ENCODE measurements around the gene OTOP2. TPM values are rescaled to one million over a fixed set of nuclear protein-coding genes. Genes with fewer than 3 reads are reported as not detected.

OTOP2 gene, protein sequence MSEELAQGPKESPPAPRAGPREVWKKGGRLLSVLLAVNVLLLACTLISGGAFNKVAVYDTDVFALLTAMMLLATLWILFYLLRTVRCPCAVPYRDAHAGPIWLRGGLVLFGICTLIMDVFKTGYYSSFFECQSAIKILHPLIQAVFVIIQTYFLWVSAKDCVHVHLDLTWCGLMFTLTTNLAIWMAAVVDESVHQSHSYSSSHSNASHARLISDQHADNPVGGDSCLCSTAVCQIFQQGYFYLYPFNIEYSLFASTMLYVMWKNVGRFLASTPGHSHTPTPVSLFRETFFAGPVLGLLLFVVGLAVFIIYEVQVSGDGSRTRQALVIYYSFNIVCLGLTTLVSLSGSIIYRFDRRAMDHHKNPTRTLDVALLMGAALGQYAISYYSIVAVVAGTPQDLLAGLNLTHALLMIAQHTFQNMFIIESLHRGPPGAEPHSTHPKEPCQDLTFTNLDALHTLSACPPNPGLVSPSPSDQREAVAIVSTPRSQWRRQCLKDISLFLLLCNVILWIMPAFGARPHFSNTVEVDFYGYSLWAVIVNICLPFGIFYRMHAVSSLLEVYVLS
- polyA plus RNA-seq, result under 1 TPM in 1 of 3 donors, not detected in 2; 0.06 TPM

DNA sequence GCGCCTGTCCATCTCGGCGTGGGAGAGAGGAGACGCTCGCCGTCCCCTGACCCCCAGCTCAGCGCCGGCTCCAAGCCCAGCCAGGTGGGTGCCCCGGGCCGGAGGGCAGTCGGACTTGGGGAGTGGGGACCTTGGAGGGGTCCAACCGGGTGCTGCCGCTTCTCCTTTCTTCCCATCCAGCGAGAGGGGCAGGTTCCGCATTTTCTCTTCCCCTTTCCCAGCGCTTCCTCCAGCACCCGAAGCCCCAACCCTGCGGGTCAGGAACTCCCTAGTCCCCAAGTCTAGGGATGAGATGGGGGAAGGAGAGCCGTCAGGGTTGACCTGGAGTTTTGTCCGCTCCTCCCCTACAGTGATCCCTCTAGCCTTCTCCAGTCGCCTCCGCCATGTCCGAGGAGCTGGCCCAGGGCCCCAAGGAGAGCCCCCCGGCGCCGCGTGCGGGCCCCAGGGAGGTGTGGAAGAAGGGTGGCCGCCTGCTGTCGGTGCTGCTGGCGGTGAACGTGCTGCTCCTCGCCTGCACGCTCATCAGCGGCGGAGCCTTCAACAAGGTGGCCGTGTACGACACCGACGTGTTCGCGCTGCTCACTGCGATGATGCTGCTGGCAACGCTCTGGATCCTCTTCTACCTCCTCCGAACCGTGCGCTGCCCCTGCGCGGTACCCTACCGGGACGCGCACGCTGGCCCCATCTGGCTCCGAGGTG is at the start of gene OTOP2:
OTOP2 (plus strand) TSS at position 24 of the 699 bp plus-strand sequence; CDS start at position 384, 360 bp downstream.
- 1 to 5% (median 4%) methylated on average over 51 to 54 of the region's 54 CpGs for WGBS, 3 donors

DNA sequence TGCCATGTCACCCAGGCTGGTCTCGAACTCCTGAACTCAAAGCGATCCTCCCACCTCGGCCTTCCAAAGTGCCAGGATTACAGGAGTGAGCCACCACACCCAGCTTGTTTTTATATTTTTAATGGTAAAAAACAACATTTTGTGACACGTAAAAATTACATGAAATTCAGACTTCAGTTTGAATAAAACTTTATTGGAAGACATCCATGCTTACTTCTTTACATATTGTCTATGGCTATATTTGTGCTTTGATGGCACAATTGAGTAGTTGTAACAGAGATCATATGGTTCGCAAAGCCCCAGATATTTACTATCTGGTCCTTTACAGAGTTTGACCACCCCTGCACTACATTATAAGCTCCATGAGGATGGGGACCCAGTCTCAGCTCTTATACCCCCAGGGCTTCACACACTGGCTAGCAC is 49.4 kb upstream of the OTOP2 start:
- 95 to 100% (median 98%) methylated on average over 5 of the region's 5 CpGs for WGBS, 3 donors
- H3K27ac ChIP-seq (ENCODE audit: low read depth, low read length), result no peak overlapping the region

More for the DNA sequence above, at the start of gene OTOP2:
- no peak within 1 kb of the TSS for H3K27ac ChIP-seq (ENCODE audit: low read depth, low read length)

DNA sequence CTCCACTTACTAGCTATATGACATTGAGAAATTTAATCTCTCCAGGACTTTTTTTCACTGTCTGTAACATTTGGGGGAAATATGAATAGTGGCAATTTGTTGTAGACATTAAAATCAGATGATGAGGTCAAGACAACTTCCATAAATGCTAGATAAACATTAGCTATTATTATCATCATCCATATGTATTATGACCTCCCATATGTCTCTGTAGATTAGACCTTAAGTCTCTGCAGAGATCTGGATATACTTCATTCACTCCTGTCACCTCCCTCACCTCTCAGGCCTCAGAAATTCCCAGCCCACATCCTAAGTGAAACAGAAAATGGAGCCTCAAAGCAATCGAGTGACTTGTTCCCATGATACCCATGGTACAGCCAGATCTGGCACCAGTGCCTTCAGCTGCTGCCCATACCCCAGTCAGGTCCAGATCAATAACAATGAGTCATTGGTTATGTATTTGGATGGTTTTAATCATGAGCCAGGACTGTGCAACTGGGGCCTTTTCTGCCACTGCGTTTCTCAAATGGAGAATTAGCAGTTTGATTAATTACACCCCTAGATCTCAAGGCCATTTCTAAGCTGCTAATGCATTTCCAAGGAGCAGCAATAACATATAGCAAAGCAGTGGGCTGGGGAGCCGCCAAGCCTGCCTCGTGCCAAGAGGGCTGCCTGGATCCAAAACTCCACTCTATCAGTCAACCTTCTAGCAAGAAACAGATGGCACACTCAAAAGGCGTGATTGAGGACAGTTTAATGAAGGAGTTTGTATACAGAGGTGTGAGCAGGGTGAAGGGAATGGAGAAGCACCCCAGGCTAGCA is 48.7 kb upstream of the OTOP2 start:
- WGBS, 3 donors, result 33 to 69% (median 60%) methylated on average over 5 of the region's 5 CpGs
- no peak overlapping the region for H3K27ac ChIP-seq (ENCODE audit: low read depth, low read length)

DNA sequence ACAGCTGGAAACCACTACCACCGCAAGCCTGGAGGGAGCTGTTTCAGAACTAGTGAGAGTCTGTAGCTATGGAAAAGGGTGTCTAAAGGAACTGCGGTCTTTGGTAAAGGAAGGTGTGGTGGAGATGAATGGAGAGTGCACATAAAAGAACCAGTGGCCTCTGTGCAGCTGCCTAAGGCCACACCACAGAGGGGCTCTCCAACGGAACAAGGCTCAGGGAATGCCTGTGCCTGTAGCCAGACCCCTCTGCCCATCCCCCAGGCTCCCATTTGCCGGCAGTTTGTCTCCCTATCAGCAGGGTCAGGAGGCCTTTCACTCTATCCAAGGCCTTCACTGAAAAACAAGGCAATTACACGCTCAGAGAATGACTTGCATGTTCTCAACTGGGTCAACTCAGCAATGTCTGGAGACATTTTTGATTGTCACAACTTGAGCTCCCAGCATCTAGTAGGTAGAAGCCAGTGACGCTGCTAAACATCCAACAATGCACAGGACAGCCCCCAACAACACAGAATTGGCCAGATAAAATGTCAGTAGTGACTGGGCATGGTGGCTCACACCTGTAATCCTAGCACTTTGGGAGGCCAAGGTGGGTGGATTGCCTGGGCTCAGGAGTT is 48.0 kb upstream of the OTOP2 start:
- H3K27ac ChIP-seq (ENCODE audit: low read depth, low read length), result no peak overlapping the region
- WGBS, 3 donors, result 57 to 67% (median 63%) methylated on average over 6 of the region's 6 CpGs

DNA sequence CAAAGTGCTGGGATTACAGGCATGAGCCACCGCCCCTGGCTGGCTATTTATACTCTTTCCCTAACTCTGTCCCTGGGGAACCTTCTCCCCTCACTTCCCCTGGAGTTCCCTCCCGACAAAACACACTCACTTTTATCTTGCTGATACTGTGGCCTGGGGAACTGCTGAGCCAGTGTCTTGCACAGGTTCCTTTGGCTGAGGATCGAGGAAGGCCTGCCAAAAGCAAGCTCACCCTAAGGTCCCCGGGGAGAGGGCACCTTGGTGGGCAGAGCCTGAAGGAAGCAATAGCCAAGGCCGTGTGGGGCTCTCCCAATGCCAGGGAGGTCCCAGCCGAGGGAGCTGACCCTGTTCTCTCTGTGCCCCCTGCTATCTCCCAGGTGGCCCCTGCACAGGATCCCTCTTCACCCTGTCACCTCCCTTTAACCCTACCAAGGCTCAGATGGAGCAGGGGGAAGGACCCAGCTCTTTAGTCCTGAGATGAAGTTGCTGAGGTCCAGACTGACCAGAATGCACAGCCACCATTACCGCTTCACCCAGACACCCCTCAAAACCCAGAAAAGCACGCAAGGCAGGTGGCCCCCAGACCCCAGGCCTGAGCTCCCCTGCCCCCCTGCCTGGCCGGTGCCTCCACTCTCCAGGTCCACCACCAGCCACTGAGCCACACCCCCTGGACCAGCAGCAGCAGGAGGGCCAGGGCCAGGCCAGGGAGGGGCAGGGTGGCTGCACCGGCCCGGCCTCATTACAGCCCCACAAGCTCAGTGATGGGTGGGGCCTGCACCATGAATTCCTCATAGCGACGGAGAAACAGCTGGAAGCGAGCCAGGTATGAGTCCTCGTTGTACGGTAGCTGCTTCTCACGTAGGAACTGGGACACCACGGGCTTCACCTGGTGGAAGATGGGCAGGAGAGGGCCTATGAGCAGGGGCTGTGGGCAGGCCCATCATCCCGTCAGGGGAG is 46.2 kb upstream of the OTOP2 start:
- WGBS, 3 donors, result 44 to 53% (median 48%) methylated on average over 19 of the region's 19 CpGs
- no peak overlapping the region for H3K27ac ChIP-seq (ENCODE audit: low read depth, low read length)

DNA sequence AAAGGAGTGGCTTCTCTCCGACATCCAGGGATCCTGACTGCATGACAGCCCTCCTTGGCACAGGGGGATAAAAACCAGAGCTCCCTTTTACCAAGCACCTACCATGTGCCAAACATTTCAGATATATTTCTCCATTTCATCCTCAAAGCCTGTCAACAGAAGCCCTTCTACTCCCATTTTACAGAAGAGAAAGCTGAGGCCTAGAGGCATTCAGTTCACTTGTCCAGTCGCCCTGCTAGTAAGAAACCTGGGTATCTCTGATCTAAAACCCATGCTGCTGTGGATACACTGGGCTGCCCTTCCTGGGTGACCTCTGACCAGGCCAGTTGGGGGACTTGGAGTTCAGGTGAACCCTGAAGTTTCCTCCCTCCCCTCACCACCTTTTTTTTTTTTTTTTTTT is 45.4 kb upstream of the OTOP2 start:
- whole genome bisulfite sequencing, 3 donors, result 63 to 94% (median 80%) methylated on average over 2 of the region's 2 CpGs
- no peak overlapping the region for H3K27ac ChIP-seq (ENCODE audit: low read depth, low read length)

DNA sequence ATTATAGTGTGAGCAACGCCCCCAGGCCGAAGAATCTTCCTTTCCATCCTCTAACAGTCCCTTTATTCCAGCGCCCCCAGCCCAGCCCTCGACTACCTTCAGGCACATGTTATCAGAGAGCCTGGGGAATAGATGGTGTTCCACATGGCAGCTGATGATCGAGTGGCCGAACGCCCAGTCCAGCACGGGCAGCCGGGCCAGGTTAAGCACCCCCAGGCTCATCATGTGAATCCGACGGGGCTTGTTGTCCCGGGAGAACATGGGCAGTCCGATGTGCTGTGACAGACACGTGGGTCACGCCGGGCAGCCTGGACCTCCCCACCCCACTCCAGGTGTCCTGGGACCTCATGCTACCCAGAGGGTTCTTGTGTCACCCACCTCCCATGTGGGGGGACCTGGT is 44.8 kb upstream of the OTOP2 start:
- H3K27ac ChIP-seq (ENCODE audit: low read depth, low read length), result no peak overlapping the region
- WGBS, 3 donors, result 91 to 94% (median 93%) methylated on average over 16 of the region's 16 CpGs

DNA sequence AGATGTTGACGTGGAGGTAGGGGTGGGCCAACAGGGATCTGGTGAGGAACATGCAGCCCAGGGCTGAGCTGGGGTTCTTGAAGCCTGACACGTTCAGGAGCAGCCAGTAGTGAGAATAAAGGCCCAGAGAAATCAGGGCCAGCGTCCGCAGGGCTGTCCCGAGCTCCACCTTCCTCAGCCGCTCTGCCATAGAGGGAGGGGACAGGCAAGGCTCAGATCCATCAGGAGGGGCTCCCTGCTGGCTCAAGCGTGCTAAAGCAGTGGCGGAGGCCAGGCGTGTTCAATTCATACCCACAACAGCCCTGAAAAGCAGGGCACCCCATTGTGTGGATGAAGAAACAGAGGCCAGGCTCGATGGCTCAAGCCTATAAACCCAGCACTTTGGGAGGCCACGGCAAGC is 43.0 kb upstream of the OTOP2 start:
- WGBS, 3 donors, result 66 to 78% (median 66%) methylated on average over 11 of the region's 11 CpGs
- H3K27ac ChIP-seq (ENCODE audit: low read depth, low read length), result no peak overlapping the region

DNA sequence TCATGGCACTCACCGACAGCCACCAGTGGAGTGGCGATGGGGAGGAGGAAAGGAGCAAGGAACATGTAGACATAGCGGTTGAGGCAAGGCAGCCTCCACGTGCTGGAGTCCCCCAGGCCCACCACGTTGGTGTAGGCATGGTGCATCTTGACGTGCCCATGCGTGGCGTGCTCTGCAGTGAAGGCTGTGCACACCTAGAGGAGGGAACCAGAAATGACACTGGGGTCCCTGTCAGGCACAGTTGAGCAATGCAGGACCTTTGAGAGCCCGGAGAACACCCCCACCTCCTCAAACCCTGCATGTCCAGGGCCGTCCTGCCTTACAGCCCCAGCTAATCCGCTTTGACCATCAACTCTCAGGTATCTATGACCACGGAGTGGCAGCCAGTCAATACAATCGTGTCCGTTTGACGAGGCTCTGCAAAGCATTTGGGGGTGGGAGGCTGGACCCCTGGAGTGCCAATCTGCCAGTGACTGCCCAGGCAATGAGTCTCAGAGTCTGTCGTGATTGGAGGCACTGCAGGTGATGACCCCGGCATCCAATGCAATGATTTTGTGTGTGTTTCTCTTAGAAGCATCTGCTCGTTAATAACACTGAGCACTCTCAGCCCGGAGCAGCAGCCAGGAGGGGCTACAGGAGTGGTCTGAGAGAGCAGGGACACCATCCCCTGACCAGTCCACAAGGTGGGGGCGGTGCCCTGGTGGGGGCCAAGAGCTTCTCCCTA is 41.4 kb upstream of the OTOP2 start:
- WGBS, 3 donors, result 65 to 78% (median 72%) methylated on average over 20 of the region's 20 CpGs
- no peak overlapping the region for H3K27ac ChIP-seq (ENCODE audit: low read depth, low read length)

DNA sequence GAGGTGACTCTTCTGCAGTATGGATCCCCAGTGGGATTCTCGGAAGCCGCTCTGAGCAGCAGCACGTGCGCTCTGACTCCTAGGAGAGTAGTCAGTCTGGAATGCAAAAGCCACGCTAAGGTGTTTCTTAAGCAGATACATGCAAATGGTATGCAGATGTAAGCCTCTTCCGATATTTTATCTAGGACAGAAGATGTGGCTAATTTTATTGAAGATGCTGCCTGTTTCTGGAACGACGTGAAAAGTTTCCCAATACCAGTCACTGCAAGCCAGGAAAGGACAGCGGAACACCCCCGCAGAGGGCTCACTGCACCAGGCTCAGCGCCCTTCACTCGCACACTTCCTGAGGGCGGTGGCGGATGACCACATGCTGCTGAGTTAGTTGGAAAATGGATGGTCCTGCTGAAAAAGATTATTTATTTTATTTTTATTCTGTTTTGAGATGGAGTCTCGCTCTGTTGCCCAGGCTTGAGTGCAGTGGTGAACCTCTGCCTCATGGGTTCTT is 40.8 kb upstream of the OTOP2 start:
- 51 to 70% (median 51%) methylated on average over 15 of the region's 15 CpGs for WGBS, 3 donors
- no peak overlapping the region for H3K27ac ChIP-seq (ENCODE audit: low read depth, low read length)

DNA sequence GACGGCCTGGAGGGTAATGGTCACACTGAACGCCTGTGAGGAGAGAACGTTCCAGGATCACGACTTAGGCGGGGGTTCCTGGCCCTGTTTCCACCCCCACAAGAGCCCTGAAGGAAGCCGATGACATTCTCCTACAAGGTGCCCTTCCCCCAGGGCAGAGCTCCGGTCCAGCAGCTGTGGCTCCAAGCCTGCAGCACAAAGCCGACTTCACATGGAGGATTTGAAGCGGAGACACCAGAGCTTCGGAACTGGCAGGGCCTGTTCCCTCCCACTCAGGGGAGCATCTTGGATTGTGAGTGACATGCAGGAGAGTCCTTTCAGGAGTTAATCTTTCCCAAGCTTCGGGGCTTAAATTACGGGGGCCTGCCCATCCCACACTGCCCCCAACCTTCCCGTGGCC is 35.6 kb upstream of the OTOP2 start:
- no peak overlapping the region for H3K27ac ChIP-seq (ENCODE audit: low read depth, low read length)
- WGBS, 3 donors, result 51 to 67% (median 56%) methylated on average over 13 of the region's 13 CpGs

DNA sequence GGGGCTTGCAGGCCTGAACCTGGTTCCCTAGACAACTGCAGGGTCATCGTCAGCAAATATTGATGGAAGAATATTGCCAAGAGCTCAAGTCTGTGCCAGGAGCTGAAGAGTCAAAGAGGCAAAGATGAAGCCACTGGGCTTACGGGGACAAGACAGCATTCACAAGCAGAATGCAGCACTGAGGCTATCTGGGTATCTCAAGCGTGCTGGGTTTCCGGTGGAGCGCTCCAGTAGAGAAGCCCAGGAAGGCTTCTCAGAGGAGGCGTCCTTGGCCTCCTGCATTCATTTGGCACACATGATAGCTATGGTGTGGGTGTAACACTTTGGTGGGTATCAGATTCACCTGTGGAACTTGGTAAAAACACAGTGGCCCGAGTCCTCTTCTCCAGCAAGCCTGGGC is 33.5 kb upstream of the OTOP2 start:
- 91 to 94% (median 92%) methylated on average over 7 of the region's 7 CpGs for WGBS, 3 donors
- no peak overlapping the region for H3K27ac ChIP-seq (ENCODE audit: low read depth, low read length)

DNA sequence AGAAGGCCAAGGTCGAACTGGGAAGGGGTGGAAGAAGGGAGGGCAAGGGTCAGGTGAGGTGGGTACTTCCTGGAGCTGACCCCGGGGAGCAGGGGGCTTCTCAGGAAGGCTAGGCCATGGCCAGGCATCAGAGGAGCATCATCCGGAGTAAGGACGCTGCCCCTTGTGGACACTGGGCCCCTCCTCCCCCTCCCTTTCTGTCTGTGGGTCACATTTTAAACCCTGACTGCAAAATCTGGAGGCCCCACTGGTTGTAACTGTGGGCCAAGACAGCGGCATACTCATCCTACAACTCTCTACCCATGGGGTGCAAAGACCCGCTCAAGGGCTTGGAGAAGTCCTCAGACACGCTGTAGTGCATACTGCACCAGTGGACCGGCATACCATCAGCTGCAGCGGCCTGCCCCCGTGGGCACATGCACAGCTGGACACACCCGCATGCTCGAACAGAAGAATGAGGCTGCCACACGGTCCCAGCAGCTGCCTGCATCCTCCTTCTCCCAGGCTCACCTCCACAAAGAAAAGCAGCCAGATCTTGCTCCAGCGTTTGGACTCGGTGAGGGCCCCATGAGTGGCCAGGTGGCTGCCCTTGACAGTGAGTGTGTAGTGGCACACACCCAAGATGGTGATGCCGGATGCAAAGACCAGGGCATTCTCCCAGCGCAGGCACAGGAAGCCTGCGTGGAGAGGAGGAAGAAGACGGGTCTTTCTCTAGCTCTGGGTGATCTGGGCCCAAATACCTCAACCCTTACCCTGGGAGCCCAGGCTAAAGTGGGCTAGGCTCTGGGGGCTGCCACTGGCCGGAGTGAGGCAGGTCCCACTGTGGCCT is 31.8 kb upstream of the OTOP2 start:
- no peak overlapping the region for H3K27ac ChIP-seq (ENCODE audit: low read depth, low read length)
- WGBS, 3 donors, result 47 to 67% (median 65%) methylated on average over 19 to 20 of the region's 20 CpGs

DNA sequence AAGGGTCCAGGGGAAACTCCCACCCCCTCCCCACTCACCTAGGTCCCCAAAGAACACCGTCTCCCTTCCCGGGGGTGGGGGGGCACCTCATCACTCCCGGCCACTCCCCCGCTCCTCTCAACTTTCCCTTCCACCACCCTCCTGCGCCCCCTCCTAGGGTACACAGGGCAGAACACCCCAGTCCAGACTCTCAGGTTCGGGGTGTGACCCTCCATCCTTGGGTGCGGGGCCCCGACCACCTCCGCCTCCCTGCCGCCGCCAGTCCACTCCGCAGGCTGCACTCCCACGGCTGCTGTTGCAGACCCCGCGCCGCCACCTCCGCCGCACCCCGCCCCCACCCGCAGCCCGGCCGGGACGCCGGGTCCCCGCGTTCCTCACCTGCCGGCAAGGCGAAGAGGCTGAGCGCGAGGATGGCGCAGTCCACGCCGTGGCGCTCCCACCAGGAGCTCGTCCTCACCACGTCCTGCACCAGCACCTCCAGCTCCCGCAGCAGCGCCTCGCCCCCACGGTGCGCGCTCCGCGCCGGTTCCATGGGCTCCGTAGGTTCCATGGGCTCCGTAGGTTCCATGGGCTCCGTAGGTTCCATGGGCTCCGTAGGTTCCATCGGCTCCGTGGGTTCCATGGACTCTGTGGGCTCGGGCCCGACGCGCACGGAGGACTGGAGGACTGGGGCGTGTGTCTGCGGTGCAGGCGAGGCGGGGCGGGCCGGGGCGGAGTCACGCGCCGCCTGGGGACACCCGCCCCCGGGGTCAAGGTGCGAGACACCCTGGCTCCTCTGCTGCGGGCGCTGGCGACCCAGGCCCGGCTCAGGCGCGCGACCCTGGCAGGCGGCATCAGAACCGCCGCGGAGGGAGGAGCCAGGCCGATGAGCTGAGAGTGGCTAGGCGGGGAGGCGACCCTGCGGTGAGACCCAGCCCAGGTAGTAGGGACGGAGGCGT is 30.8 kb upstream of the OTOP2 start, which contains the start of gene FADS6:
FADS6 (minus strand) TSS at position 660 of the 938 bp plus-strand sequence; CDS start at position 622, 38 bp downstream.
- no peak within 1 kb of the TSS for H3K27ac ChIP-seq (ENCODE audit: low read depth, low read length)
- WGBS, 3 donors, result 4% methylated on average over 75 to 86 of the region's 86 CpGs

Measured in adipose tissue (tissue), 3 donors.